GM12878 (cell line): ENCODE results near the gene LBH. TPM values are rescaled to one million over a fixed set of nuclear protein-coding genes. Genes with fewer than 3 reads are reported as not detected.

Experiments used
- ATAC-seq: fragments of 200-7000 bp; cut with Tn5 transposase; 3 replicates; pipeline ENCODE4 v1.9.1; 2020; ENCODE audit warnings: mild to moderate bottlenecking, moderate library complexity
- BruUV-seq: library from RNA; stranded (reverse); fragments of 400-500 nt; replicated peaks from 2 replicates; lab custom pipeline; 2021; lab: Mats Ljungman, UMichigan
- CTCF ChIA-PET: fragments of 300-600 bp; sonication (Branson Sonifier 250); formaldehyde crosslinking; extraction: SDS; loops from one replicate; lab custom pipeline; 2021; ENCODE audit warnings: inconsistent platforms; lab: Yijun Ruan, JAX
- POLR2A ChIA-PET: fragments of 350-600 bp; formaldehyde crosslinking; extraction: SDS; loops from one replicate; lab custom pipeline; 2021; ENCODE audit warnings: inconsistent platforms; lab: Charles Lee
- RAD21 ChIA-PET: fragments of 300-600 bp; sonication (Branson Sonifier 250); formaldehyde crosslinking; loops from one replicate; lab custom pipeline; 2023; ENCODE audit warnings: antibody characterized with exemption; ENCODE audit not compliant: unreplicated experiment; lab: Charles Lee
- SMC1A ChIA-PET: fragments of 300-600 bp; sonication (Branson Sonifier 250); formaldehyde crosslinking; loops from one replicate; lab custom pipeline; 2023; ENCODE audit not compliant: unreplicated experiment, uncharacterized antibody; lab: Charles Lee
- DNase-seq: peaks from one replicate; pipeline ENCODE4 v3.0.0-alpha.2; 2011; ENCODE audit warnings: low read depth, low spot score
- FAIRE-seq: peaks from 3 replicates; lab custom pipeline; 2011; peaks lifted over from hg19 to GRCh38; lab: Jason Lieb, UNC
- H2AFZ ChIP-seq: 2 replicates; pipeline ENCODE4 v1.6.0; 2011; ENCODE audit warnings: low read depth, low read length, control low read depth; ENCODE audit not compliant: control insufficient read depth
- H3K27ac ChIP-seq: 2 replicates; pipeline ENCODE4 v1.5.1; 2011; ENCODE audit warnings: control low read depth; ENCODE audit not compliant: control insufficient read depth, insufficient read depth
- H3K27me3 ChIP-seq, 2 experiments: replicated peaks in 1 of 2; 2 replicates each; pipeline versions ENCODE4 v1.6.0 to v1.6.1; 2011; ENCODE audit warnings: low read length in 1 of 2; ENCODE audit not compliant: control insufficient read depth in 2 of 2, insufficient read depth in 2 of 2
- H3K36me3 ChIP-seq, 2 experiments: 2 replicates each; pipeline ENCODE4 v1.5.1; 2011; ENCODE audit warnings: low read length in 1 of 2; ENCODE audit not compliant: control insufficient read depth in 2 of 2, insufficient read depth in 2 of 2
- H3K4me1 ChIP-seq: 2 replicates; pipeline ENCODE4 v1.6.1; 2011; ENCODE audit warnings: mild to moderate bottlenecking, low read length, moderate library complexity, mixed read lengths; ENCODE audit not compliant: control insufficient read depth, insufficient read depth
- H3K4me2 ChIP-seq: 2 replicates; pipeline ENCODE4 v1.6.0; 2011; ENCODE audit warnings: control low read depth; ENCODE audit not compliant: control insufficient read depth, insufficient read depth
- H3K4me3 ChIP-seq: fragments of 200-600 bp; sonication (generic); 2 replicates; pipeline ENCODE4 v1.5.1; 2016
- H3K79me2 ChIP-seq: 2 replicates; pipeline ENCODE4 v1.6.0; 2011; ENCODE audit warnings: low read length; ENCODE audit not compliant: control insufficient read depth, insufficient read depth
- H3K9ac ChIP-seq: 2 replicates; pipeline ENCODE4 v1.8.0; 2011; ENCODE audit warnings: low read length, control low read depth, mixed read lengths; ENCODE audit not compliant: control insufficient read depth, insufficient read depth
- H3K9me3 ChIP-seq: replicated peaks from 3 replicates; pipeline ENCODE4 v1.5.1; 2011; ENCODE audit warnings: mild to moderate bottlenecking, low read length; ENCODE audit not compliant: control insufficient read depth, insufficient read depth
- H4K20me1 ChIP-seq: 2 replicates; pipeline ENCODE4 v1.6.0; 2011; ENCODE audit not compliant: control insufficient read depth, insufficient read depth
- CBX5 ChIP-seq: sonication (generic); IDR thresholded peaks from 2 replicates; pipeline ENCODE4 v1.6.1; 2016; ENCODE audit warnings: low read depth, moderate library complexity, mild to moderate bottlenecking, inconsistent platforms
- CEBPB ChIP-seq, 2 experiments: fragments of 150-350 bp in 1 of 2; IDR thresholded peaks; 2 replicates each; pipeline ENCODE4 v1.6.1; 2012 to 2014; ENCODE audit warnings: low read depth in 2 of 2, low read length in 2 of 2, borderline replicate concordance in 1 of 2, inconsistent platforms in 1 of 2
- PAX5 ChIP-seq: IDR thresholded peaks from 2 replicates; pipeline ENCODE4 v1.6.1; 2011; ENCODE audit warnings: low read depth, low read length, borderline replicate concordance
- PKNOX1 ChIP-seq: fragments of 450-650 bp; IDR thresholded peaks from 2 replicates; pipeline ENCODE4 v1.6.1; 2016; ENCODE audit warnings: mild to moderate bottlenecking
- SKIL ChIP-seq: fragments of 450-650 bp; IDR thresholded peaks from 2 replicates; pipeline ENCODE4 v1.6.1; 2017; ENCODE audit warnings: mild to moderate bottlenecking, low read depth, inconsistent platforms; ENCODE audit not compliant: poor library complexity, severe bottlenecking
- SMC3 ChIP-seq: IDR thresholded peaks from 2 replicates; pipeline ENCODE4 v1.6.1; 2011; ENCODE audit warnings: low read length, improper control_type of control experiment, borderline replicate concordance
- SPI1 ChIP-seq: IDR thresholded peaks from 2 replicates; pipeline ENCODE4 v1.6.1; 2011; ENCODE audit warnings: low read depth, mild to moderate bottlenecking, low read length, moderate library complexity, borderline replicate concordance; ENCODE audit not compliant: insufficient read depth
- WRNIP1 ChIP-seq: IDR thresholded peaks from 2 replicates; pipeline ENCODE4 v1.6.1; 2011; ENCODE audit warnings: low read depth, low read length, improper control_type of control experiment, borderline replicate concordance
- ZBED1 ChIP-seq: IDR thresholded peaks from 2 replicates; pipeline ENCODE4 v1.6.1; 2016; ENCODE audit warnings: borderline replicate concordance
- ZBTB4 ChIP-seq: fragments of 450-650 bp; formaldehyde crosslinking; IDR thresholded peaks from 2 replicates; pipeline ENCODE4 v1.4.0; 2022; ENCODE audit warnings: mild to moderate bottlenecking, moderate library complexity
- WGBS: methylation state at CpG from one replicate; pipeline ENCODE4 v1.1.6; 2016; ENCODE audit warnings: low lambda C conversion rate; ENCODE audit not compliant: insufficient replicate concordance, insufficient coverage; ENCODE audit errors: missing lambda C conversion rate; 5-methylcytosine and 5-hydroxymethylcytosine counted together
- in situ Hi-C: fragments of 300-500 bp; cut with MboI; formaldehyde crosslinking; loops from 9 replicates; pipeline ENCODE4 v1.14.3; 2018; ENCODE audit warnings: mixed read lengths
- intact Hi-C: fragments of 100-400 bp; cut with micrococcal nuclease; formaldehyde crosslinking; loops from one replicate; pipeline ENCODE4 v1.14.2; 2022; ENCODE audit not compliant: unreplicated experiment
- polyA plus RNA-seq, 11 experiments: library from polyadenylated mRNA; depleted of rRNA in 4 of 11; unstranded in 6 of 11; stranded (reverse) in 5 of 11; fragments of >200 nt; fragmentation: Nextera tagmentation in 4 of 11; fragmentation: Illumina TruSeq in 1 of 11; extraction: Ambion mirVana in 4 of 11; extraction: Trizol in 1 of 11; gene quantifications; 1 replicate in 1 of 11; 2 replicates in 10 of 11; pipeline versions ENCODE4 v1.2.1 to v1.2.3, GENCODE V29; 2011 to 2016; ENCODE audit warnings: inconsistent platforms in 2 of 11, missing spikeins in 2 of 11, low read depth in 1 of 11
- total RNA-seq, 4 experiments: library from RNA; depleted of rRNA in 3 of 4; stranded (reverse); fragments of >200 nt in 3 of 4; fragmentation: Illumina TruSeq in 1 of 4; extraction: Trizol in 1 of 4; gene quantifications; 2 replicates each; pipeline versions ENCODE4 v1.2.1 to v1.2.3, GENCODE V29; 2013 to 2021
- TF ChIP-seq, protein P1 (sequence below): fragments of 450-650 bp; IDR thresholded peaks from 2 replicates; pipeline ENCODE4 v1.6.1; 2017; ENCODE audit warnings: mild to moderate bottlenecking

LBH gene
- total and polyA plus RNA-seq, 10 of the 15 experiments (the other 5 are each of a cell fraction or from before 2014, with no cell fraction given), result 9.3 to 133 (median 34.1) TPM

- ChIA-PET SMC1A (interaction anchor here (0.6 to 1.0 kb wide), 2 partner anchors 16 to 1138 kb away, joined by 3 read pairs; no protein-coding TSS in a partner anchor), CTCF (interaction anchor here (1.2 to 6.4 kb wide), 4 partner anchors 16 to 520 kb away, joined by 3 to 36 read pairs (median 5); no protein-coding TSS in a partner anchor), POLR2A (no interaction called here), RAD21 (no interaction called here)
- FAIRE-seq, result no peak
- in situ Hi-C loops, result no loop called here
- ATAC-seq, result no peak
- no TSS peak for BruUV-seq
- H3K4me2 ChIP-seq, result no peak overlapping the region
- DNase-seq, result no peak
- H3K4me3 ChIP-seq, result no peak overlapping the region
- no peaks in the 10 kb centered on the region for H3K9me3 ChIP-seq
- H2AFZ ChIP-seq, result no peak overlapping the region
- TF ChIP-seq, protein P1, sequence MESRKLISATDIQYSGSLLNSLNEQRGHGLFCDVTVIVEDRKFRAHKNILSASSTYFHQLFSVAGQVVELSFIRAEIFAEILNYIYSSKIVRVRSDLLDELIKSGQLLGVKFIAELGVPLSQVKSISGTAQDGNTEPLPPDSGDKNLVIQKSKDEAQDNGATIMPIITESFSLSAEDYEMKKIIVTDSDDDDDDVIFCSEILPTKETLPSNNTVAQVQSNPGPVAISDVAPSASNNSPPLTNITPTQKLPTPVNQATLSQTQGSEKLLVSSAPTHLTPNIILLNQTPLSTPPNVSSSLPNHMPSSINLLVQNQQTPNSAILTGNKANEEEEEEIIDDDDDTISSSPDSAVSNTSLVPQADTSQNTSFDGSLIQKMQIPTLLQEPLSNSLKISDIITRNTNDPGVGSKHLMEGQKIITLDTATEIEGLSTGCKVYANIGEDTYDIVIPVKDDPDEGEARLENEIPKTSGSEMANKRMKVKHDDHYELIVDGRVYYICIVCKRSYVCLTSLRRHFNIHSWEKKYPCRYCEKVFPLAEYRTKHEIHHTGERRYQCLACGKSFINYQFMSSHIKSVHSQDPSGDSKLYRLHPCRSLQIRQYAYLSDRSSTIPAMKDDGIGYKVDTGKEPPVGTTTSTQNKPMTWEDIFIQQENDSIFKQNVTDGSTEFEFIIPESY, result no peak
- TF ChIP-seq SKIL, result no peak
- no peak for TF ChIP-seq SPI1
- TF ChIP-seq PAX5, result no peak
- TF ChIP-seq ZBED1, result no peak
- TF ChIP-seq PKNOX1, result no peak
- TF ChIP-seq WRNIP1, result no peak
- TF ChIP-seq ZBTB4 (CRISPR knock-in tag), result no peak
- no peak for TF ChIP-seq CBX5
- no peak for TF ChIP-seq SMC3
- no peak for TF ChIP-seq CEBPB (IDR thresholded peaks at IDR 0.05; ENCODE audit: borderline replicate concordance in 1 of 2, low read depth in 2 of 2, low read length in 2 of 2)
- H3K36me3 ChIP-seq, result no peaks in the 10 kb centered on the region
- H3K79me2 ChIP-seq, result no peaks in the 10 kb centered on the region
- H4K20me1 ChIP-seq, result no peaks in the 10 kb centered on the region
- WGBS, result 47% methylated on average over 7 of the region's 7 CpGs
- no peaks in the 10 kb centered on the region for H3K4me1 ChIP-seq
- no peak overlapping the region for H3K9ac ChIP-seq
- intact Hi-C loops, result no loop called here
- no peak overlapping the region for H3K27ac ChIP-seq
- no peaks in the 10 kb centered on the region for H3K27me3 ChIP-seq
Observed at GRCh38 chr2:30191819-30192271, 39.5 kb upstream of the LBH start.
